ENCODE measurements around the gene ETV3L. TPM values are rescaled to one million over a fixed set of nuclear protein-coding genes. Genes with fewer than 3 reads are reported as not detected.
A peak's percentile ranks its signal among the peaks of the same experiment; 100 is the strongest.

ETV3L gene
- polyA plus RNA-seq (ENCODE audit: insufficient read depth in 1 of 5, insufficient read length in 5 of 5, low replicate concordance in 1 of 5) = under 1 TPM in 1 of 5 donors, not detected in 4; 0.08 TPM
- long read RNA-seq, donor 1 = 0 reads
- long read RNA-seq, donor 2 = 0 reads
- long read RNA-seq, donor 3 = 0 reads
- long read RNA-seq, donor 4 = 0 reads
- long read RNA-seq, donor 5 = 0 reads
- long read RNA-seq, donor 6 = 0 reads
- long read RNA-seq, donor 7 = 0 reads
- long read RNA-seq, donor 8 = 0 reads

DNA sequence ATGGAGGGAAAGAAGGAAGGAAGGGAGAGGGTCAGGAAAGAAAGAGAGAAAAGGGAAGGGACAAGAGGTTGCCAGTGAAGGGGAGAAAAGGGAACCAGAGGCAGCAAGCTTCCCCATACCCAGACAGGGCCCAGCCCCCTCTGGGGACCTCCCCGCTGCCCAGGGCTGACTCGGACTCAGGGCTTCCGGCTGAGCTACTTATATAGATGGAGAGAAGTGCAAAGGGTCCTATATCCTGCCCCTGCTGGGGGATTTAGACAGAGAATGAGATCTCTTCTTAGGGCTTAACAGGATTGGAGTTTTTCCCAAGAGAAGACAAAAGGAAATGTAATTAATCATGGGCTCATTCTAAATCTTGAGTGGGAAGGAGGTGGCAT lies at the start of gene ETV3L:
Gene ETV3L, minus strand, starts transcription at position 176 of the 377 bp plus-strand sequence. CDS start 285 bp downstream, outside the sequence.
- no peak for DNase-seq

DNA sequence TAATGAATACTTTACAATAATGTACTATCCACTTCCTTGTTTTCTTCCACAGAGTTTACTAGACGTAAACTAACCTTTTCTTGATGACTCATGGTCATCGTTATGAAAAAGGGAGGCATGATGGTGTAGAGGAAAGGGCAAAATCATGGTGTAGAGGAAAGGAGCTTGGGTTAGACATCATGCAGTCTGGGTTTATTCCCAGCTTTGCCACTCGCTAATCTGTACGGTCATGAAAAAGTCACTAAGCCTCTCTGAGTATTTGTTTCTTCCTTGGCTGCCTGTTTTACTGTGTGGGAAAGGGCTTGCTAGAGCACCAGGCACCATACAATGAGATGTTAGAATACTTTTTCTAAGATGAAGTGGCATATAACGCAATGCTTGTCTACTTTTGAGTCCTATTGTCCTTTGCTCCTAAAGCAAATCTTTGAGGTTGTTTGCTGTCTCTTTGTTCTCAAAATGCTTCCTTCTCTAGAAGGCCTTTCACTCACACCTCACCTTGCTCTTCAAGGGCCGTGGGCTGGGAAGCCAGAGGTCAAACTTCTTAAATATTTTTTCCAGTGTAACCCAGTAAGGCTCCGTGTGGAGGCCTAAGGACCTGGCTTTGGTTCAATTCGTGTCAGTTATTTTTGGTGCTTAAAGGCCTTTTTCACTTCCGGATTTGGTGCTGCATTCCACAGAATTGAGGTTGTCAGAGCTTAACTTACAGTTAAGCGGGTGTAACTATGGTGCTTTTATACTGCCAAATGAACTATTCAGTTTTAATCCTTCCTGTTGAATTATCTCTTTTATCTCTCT lies 48.5 kb upstream of the ETV3L start:
- peak in 1 of 2 donors; percentile 42 for DNase-seq

DNA sequence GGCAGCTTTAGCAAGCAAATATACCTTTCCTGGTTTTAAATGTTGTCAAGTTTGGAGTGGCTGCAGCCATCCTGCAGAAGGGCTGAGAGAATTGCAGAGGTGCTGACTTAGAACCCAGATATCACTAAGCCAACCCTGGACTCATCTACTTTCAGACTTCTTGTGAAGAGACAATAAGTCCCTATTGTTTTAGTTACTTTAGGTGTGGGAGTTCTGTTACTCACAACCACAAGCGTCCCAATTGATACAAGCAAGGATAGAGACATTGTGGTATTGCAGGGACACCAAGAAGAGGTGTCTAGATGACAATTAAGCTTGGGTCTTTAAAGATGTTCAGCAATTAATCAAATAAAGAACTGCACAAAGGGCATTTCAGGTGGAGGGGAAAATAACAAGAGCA lies 47.4 kb upstream of the ETV3L start:
- no peak for DNase-seq

DNA sequence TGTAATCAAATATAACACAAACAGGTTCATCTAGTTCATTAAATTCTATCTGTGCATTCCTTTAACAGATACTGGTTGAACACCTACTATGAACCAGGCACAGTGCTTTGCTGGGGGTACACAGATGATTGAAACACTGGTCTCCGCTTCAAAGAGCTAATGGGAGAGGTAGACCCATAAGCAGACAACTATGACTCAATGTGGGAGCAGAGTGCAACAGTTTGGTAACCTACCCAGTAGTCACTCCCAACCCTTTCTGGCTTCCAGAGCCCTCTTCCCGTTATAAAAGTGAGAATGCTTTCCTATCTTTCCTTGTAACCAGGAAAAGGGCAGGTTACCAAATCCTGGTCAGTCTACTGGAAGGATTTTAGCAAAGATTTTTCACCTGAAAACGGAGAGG lies 46.6 kb upstream of the ETV3L start:
- DNase-seq = no peak

DNA sequence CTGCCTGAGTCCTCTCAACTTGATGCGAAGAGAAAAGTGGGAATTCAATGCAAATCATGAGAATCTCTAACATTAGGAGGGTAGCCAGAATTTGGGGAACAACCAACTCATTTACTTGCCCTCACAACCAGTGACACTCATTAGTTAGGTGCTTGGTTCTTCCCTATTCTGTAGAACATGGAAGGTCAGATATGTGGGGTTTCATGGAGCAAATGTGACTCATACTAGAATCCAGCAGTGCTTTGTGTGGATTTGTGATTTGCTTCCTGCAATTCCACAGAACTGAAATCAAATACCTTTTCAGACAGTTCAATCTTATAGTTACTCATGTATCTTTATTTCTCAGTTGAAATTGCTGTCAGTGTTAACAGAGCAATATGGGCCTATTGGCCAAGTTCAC lies 45.5 kb upstream of the ETV3L start:
- no peak for DNase-seq

DNA sequence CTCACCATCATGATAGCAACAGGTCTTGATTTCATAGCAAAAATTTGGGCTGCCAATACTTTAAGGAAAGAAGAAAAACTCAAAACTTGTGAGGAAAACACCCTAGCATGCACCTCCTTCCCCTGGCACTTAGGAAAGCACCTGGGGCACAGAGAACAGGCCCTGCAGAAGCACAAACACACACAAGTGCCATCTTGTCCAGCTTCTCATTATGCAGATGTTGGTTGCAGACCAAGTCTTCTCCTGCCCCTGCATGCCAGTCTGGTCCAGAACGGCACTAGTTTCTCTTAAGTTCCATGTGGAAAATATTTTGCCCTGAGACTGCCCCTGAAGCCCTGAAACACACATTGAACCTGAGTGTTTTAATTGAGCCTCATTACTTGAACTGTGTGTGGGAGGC lies 44.9 kb upstream of the ETV3L start:
- DNase-seq = no peak

DNA sequence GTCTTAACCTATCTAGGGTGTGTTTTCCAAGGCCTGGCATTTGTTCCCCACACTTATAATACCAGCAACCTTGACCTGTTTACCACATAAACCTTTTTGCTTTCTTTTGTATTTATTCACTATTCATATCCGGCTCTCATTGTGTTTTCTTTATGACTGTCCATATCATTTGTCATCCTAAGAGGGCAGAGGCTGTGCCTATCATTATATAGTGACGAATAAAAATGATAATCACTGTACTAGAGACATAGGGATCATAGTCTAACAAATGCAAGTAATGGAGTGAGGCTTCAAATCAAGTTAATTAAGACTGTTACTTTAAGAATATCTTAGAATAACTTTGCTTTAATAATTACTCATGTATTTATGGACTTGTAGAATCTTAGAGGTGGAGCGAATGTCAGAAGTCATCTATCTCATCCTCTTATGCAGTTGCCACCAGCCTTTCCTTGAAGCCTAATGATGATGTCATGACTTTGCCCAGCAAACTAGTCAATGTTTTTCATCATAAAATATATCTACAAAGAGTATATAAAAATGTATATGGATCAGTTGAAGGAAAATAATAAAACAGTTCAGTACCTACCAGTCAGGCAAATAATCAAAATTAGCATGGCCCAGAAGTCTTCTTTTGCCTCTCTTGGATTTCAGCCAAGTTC lies 43.3 kb upstream of the ETV3L start:
- DNase-seq = no peak

DNA sequence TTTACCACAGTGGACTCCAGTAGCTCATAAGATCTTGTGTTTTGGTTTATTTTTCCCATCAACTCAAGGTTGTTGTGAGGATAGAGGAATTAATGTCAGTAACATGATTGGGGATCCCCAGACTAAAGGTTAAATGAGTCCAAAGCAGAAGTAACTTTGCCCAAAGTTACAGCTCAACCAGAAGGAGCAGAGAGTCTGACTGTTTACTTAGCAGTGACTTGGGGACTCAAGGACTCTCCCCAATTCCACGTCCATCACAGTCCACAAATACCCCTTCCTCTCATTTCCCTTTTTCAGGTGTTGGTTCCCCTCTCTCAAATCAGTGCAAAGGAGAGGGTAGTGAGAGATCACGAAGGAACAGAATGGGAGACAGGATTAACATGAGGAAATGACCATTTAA lies 42.6 kb upstream of the ETV3L start:
- no peak for DNase-seq

DNA sequence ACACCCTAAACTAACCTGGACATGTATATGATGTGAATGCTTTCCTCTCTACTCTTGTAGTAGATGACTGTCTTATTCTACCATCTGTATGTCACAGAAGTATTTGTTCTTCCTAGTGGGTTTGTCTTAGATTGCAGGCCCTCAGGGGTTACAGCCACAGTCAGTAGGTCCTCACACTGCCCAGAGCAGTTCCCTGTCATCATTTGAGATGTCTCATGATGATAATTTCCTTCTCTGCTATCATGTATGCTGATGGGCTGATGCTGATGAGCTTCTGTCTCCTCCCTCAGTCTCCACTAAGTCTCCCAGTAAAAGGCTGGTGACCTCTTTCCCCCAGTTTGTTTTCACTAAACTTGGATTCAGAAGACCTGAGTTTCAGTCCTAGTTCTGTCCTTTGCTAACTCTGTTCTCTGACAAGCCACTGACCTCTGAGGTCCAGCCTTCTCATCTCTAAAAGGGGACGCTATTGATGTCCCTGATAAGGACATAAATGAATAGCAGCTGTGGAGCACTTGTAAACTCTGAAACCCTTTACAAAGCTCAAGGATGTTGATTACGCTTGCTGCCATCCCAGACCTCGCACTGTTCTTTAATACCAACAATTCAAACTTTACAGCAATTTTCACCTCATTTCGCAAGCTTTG lies 41.7 kb upstream of the ETV3L start:
- DNase-seq = no peak

DNA sequence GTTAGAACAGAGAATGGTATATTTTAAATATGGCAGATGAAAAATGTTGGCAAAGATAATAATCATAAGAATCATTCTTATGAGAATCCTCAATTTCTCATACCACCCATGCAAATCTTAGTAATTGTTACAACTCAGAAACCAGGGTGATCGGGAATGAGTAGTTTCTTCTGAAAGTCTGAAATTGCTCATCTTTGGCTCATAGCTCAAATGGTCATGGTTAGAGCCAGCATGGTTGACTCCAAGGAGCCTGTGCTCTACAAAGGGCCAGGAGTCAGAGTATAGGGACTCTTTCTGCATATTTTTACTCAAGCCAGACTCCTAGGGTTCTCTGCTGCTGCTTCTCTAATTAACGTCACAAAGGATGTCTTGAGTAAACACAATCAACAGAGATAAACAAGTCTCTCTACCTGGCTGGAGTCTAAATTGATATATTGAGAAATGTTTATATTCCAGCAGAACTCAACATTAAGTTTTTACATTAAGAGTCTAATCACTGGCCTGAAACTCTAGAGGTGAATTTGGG lies 40.5 kb upstream of the ETV3L start:
- DNase-seq = no peak

DNA sequence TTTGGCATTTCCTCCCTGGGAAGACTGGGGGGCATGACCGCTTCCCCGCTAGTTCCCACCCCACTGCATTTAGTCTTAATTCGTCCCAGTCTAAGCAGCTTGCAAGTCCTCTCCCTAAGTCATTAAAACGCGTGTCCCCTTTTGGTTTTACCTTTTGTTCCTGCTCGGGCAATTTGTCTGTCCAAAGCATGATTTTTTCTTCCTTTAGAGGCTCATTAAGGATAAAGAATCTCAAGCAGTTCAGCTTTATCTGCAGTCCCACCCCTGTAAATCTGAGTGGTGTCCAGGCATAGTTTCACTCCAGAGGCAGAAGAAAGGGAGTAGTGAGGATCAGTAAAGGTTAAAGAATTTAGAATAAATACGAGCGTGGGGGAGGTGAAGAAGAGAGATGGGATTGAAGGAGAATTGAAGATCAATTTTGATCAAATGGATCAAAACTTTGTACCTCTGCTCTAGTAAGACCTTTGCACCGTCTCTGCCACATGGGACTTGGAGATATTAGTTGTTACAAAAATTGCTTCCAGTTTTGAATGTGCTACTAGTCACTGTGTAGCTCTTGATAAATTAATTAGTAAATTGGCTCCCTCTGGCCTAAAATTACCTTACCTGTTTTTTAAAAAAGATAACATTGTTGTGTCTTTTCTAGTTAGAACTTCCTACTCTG lies 39.6 kb upstream of the ETV3L start:
- DNase-seq = no peak

DNA sequence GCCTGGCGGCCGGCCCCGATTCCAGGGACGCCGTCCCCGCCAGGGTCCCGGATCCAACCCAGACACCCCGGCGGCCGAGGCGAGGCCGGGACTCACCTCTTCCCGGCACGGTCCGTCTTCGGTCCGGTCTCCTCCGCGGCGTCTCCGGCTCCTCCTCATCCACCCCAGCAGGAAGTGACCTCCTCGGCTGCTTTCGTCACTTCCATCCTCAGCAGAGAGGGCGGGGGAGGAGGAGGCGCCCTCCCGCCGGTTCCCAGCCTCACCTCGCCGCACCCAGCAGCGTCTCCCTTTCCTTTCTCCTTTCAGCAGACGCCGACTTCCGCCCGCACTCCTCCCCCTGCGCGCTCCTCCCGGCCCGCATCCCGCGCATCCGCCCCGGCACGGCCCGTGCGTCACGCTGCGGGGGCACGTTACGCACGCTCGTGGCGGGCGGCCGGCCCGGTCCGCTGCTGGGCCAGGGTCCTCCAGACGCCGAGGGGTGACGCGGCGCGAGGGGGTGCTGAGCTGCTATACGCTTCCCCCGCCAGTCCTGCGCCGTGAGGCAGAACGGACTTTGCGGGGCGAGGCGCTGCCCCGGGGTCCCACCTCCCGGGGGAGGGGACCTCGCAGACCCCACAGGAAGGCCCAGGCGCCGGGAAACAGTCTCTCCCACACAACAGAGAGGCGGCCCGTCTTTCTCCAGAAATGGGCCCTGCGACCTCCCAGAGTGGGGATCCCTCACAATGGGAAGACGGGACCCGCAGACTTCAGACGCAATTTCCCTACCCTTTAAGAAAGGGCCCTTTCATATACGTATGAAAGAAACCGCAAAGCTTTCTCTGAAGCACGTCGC lies 38.8 kb upstream of the ETV3L start, which contains the start of gene ETV3:
Gene ETV3, minus strand, starts transcription at position 176 of the 832 bp plus-strand sequence. CDS start 2,043 bp downstream, outside the sequence.
- DNase-seq = peak; percentile 89 to 91

DNA sequence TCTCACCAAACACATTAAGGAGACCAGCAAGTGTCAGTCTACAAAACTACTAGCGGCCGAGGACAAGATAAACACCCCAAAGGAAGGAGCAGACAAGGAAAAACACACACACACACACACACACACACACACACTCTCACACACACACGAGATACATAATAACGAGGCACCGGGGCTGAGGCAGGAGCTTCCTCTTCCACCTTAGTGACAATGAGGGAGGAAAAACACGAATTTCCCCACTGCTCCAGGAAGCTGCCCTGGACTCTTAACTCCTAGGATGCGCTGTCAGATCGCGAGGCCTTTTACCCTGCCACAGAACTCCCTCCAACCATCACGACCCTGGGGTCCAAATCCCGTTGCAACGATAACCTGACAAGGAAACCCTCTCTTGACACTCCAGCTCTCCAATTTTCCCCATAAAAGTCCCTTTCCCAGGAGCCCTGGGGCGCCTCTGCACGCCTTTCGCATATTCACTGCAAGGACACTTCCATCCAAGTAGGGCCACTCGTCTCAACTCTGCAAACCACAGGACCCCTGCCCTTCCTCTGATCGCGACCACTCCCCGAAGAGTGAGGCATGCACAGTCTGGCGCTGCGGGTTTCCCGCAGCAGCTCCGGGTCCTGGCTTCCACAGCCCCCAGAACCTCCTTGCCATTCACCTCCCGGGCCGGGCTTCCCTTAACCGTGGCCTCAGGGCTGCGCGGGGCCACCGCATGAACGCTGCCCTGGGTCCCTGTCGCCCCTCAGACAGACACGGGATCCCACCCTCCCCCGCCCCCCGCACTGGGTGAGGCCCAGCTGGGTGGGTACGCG lies 38.0 kb upstream of the ETV3L start:
- DNase-seq = peak in 1 of 2 donors; percentile 61

DNA sequence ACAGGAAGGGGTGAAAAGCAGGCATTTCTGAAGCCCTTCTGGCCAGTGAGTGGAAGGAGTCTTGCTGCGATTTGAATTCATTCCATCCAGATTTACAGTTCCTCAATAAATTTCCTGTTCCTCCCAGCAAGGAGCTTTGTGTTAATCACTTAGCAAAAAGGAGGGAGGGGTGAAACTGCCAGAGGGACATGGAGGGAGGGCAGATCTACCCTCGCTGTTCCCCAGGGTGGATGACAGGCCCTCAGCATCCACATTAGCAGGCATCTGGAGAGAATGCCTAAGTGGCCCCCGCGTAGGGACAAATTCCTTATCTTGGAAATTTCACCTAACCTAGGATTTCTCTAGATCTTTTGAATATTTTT lies 37.4 kb upstream of the ETV3L start:
- no peak for DNase-seq

DNA sequence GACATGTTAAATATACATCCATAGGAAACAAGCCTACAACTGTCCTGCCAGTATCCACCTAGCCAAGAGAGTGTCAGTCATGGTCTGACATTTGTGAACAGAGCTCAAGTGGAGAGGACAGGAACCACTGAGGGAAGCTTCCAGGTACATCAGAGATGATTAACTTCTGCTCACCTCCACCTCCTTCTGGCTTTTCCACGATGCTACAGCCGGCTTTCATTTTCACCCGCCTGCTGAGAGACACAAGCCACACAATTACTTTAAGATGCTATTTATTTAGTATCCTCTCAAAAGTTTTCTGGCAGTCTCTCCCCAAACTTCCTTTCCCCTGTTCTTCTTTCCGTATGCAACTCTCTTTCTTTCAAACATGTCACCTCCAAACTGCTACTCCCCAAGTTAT lies 36.5 kb upstream of the ETV3L start:
- no peak for DNase-seq

DNA sequence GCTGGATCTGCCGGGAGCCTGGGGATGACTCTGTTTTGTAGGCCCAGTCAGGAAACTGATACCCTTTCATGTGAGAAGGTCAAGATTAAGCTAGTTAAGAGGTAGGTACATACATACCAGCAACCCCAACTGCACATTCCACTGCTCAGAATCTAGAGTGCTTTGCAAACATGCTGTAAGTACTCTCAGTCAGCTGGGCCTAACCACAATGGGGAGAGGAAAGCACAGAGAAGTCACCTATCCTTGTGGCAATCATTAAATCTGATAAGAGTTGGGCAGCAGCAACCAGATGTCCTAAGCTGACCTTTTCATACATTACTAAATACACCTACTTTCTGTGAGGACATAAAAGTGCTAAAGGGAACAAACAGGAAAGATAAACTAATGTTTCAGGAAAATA lies 36.0 kb upstream of the ETV3L start:
- DNase-seq = peak in 1 of 2 donors; percentile 42

DNA sequence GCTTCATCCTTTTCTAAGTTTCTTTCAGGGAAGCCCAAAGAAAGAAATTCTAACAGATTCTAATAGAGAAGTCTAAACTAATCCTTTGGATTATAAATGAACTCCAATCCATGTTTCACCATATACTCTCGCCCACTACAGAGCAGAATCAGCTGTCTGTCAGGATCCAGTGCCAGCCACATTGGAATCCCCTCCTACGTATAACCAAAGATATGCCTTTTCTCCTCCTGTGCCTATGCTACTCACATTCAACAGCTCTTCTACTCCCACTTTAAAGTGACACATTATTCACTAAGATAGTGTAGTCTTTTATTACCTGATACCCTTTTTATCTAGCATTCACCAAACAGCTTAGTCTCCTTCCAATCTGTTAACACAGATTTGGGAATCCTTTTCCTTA lies 35.5 kb upstream of the ETV3L start:
- no peak for DNase-seq

DNA sequence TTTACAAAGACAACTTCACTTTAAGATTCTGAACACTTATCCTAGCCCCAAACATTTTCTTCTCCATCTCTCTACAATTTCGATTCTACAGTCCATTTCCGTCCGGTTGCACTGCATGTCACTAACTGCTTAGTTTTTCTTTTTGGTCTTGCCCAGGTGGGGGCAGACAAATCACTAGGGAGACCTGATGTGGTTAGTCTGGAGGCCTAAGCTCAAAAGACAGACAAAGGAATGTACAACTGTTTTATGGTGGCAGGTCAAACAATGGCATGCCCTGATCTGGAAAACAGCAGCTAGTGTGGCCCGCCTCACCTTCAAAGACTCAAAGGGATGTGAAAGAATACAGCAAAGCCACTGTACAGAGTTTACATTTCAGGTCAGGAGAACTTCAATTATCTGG lies 34.8 kb upstream of the ETV3L start:
- no peak for DNase-seq

DNA sequence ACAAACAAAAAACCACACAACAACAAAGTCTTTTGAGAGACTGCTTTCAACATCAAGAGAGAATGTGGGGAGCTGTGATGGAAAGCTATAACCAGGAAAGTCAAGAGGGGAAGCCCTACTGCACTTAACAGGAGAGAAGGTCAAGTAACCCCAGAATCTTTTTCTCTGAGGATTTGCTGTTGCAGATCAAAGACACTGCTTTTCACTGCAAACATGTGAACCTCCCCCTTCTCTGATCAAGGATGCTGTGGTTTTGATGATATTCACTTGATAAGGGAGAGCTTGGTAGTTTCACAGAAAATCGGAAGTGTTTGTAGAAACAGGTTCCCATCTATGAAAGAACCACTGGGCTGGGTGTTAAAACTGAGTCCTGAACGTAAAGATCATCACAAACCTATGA lies 33.8 kb upstream of the ETV3L start:
- no peak for DNase-seq
